Measurements from ENCODE around the gene CDC42BPB.
A peak's percentile ranks its signal among the peaks of the same experiment; 100 is the strongest.

CDC42BPB gene

GRCh38 chr14:103101257-103101962, 44.1 kb upstream of the CDC42BPB start:
- no peak for TF ChIP-seq Cebpa-rat (IDR thresholded peaks at IDR 0.05)
- Histone ChIP-seq H3K4me2 (0 out of 22 replicates have a peak overlapping the region, but pooled peaks of 1 of the 11 experiments have one; percentile 39), H3K9me3 (replicated peaks in 1 of 11) (no peaks in the 10 kb centered on the region), H3K9ac (no peak overlapping the region), H3K4me1 (peaks cover 22 to 62% (median 45%) of the 10 kb centered on the region in 10 experiments; a peak in 18 of 20 replicates), H3K27me3 (peaks cover 40 to 51% (median 44%) of the 10 kb centered on the region in 11 experiments), H4K20me1 (peaks cover 0 to 47% (median 0%) of the 10 kb centered on the region in 11 experiments; a peak in 10 of 22 replicates), H3K27ac (no peak overlapping the region), H3K36me3 (no peaks in the 10 kb centered on the region), H3K4me3 (no peak overlapping the region)

- no peak overlapping the region for H3K27ac ChIP-seq
- peaks cover 20 to 53% (median 36%) of the 10 kb centered on the region in 10 experiments; a peak in 18 of 20 replicates for H3K4me1 ChIP-seq
- 0 out of 22 replicates have a peak, but pooled peaks of 2 of the 11 experiments have one; percentile 8 to 24 for TF ChIP-seq Cebpa-rat (IDR thresholded peaks at IDR 0.05)
- no peak overlapping the region for H3K4me3 ChIP-seq
- H3K9me3 ChIP-seq (replicated peaks in 1 of 11) = no peaks in the 10 kb centered on the region
- H3K36me3 ChIP-seq = no peaks in the 10 kb centered on the region
- H3K4me2 ChIP-seq = peak overlapping the region in 9 of 11 experiments; percentile 21 to 58 (median 39); a peak in 15 of 22 replicates
- peaks cover 40 to 51% (median 44%) of the 10 kb centered on the region in 11 experiments for H3K27me3 ChIP-seq
- H3K9ac ChIP-seq = peak overlapping the region in 1 of 11 experiments; percentile 13; a peak in 1 of 22 replicates
- H4K20me1 ChIP-seq = peaks cover 0 to 40% (median 0%) of the 10 kb centered on the region in 11 experiments; a peak in 10 of 22 replicates
Observed at GRCh38 chr14:103100281-103101121, 43.2 kb upstream of the CDC42BPB start.

GRCh38 chr14:103099733-103100280, 42.5 kb upstream of the CDC42BPB start:
- Histone ChIP-seq H3K4me2 (peak overlapping the region in 9 of 11 experiments; percentile 36 to 58 (median 44); a peak in 13 of 22 replicates), H3K4me3 (no peak overlapping the region), H3K36me3 (no peaks in the 10 kb centered on the region), H3K27me3 (peaks cover 38 to 47% (median 41%) of the 10 kb centered on the region in 11 experiments), H3K4me1 (peaks cover 14 to 48% (median 32%) of the 10 kb centered on the region in 10 experiments; a peak in 19 of 20 replicates), H3K27ac (no peak overlapping the region), H3K9ac (peak overlapping the region in 1 of 11 experiments; percentile 13; a peak in 1 of 22 replicates), H4K20me1 (peaks cover 0 to 38% (median 0%) of the 10 kb centered on the region in 11 experiments; a peak in 10 of 22 replicates), H3K9me3 (replicated peaks in 1 of 11) (no peaks in the 10 kb centered on the region)
- no peak for TF ChIP-seq Cebpa-rat (IDR thresholded peaks at IDR 0.05)

GRCh38 chr14:103099081-103099732, 41.9 kb upstream of the CDC42BPB start:
- H3K4me2 ChIP-seq = peak overlapping the region in 10 of 11 experiments; percentile 14 to 56 (median 44); a peak in 16 of 22 replicates
- TF ChIP-seq Cebpa-rat (IDR thresholded peaks at IDR 0.05) = no peak

GRCh38 chr14:103097994-103098957, 40.9 kb upstream of the CDC42BPB start:
- H3K4me3 ChIP-seq = no peak overlapping the region
- no peaks in the 10 kb centered on the region for H3K36me3 ChIP-seq
- no peak overlapping the region for H3K4me2 ChIP-seq
- peaks cover 22 to 32% (median 25%) of the 10 kb centered on the region in 11 experiments for H3K27me3 ChIP-seq
- H3K9ac ChIP-seq = peak overlapping the region in 1 of 11 experiments; percentile 24; a peak in 1 of 22 replicates
- H3K4me1 ChIP-seq = peaks cover 12 to 46% (median 30%) of the 10 kb centered on the region in 10 experiments
- peaks cover 0 to 29% (median 0%) of the 10 kb centered on the region in 11 experiments; a peak in 4 of 22 replicates for H4K20me1 ChIP-seq
- no peak for TF ChIP-seq Cebpa-rat (IDR thresholded peaks at IDR 0.05)
- no peak overlapping the region for H3K27ac ChIP-seq
- H3K9me3 ChIP-seq (replicated peaks in 1 of 11) = no peaks in the 10 kb centered on the region

More at GRCh38 chr14:103099081-103099732, 41.9 kb upstream of the CDC42BPB start:
- Histone ChIP-seq H3K36me3 (no peaks in the 10 kb centered on the region), H3K4me3 (no peak overlapping the region), H4K20me1 (peaks cover 0 to 32% (median 0%) of the 10 kb centered on the region in 11 experiments; a peak in 9 of 22 replicates), H3K27ac (no peak overlapping the region), H3K4me1 (peaks cover 14 to 48% (median 31%) of the 10 kb centered on the region in 10 experiments), H3K9ac (no peak overlapping the region), H3K9me3 (replicated peaks in 1 of 11) (no peaks in the 10 kb centered on the region), H3K27me3 (peaks cover 32 to 41% (median 35%) of the 10 kb centered on the region in 11 experiments)

GRCh38 chr14:103097244-103097993, 40.1 kb upstream of the CDC42BPB start:
- Histone ChIP-seq H3K4me2 (no peak overlapping the region), H3K9me3 (replicated peaks in 1 of 11) (no peaks in the 10 kb centered on the region)

GRCh38 chr14:103096387-103096786, 39.0 kb upstream of the CDC42BPB start:
- H3K4me1 ChIP-seq = peaks cover 12 to 46% (median 32%) of the 10 kb centered on the region in 10 experiments
- H3K9ac ChIP-seq = no peak overlapping the region
- no peak for TF ChIP-seq Cebpa-rat (IDR thresholded peaks at IDR 0.05)
- peaks cover 4 to 13% (median 7%) of the 10 kb centered on the region in 11 experiments for H3K27me3 ChIP-seq
- no peak overlapping the region for H3K27ac ChIP-seq
- H3K4me3 ChIP-seq = no peak overlapping the region
- H3K4me2 ChIP-seq = no peak overlapping the region
- H3K9me3 ChIP-seq (replicated peaks in 1 of 11) = no peaks in the 10 kb centered on the region
- H3K36me3 ChIP-seq = no peaks in the 10 kb centered on the region
- peaks cover 0 to 10% (median 0%) of the 10 kb centered on the region in 11 experiments; a peak in 2 of 22 replicates for H4K20me1 ChIP-seq

More at GRCh38 chr14:103097244-103097993, 40.1 kb upstream of the CDC42BPB start:
- no peak overlapping the region for H3K27ac ChIP-seq
- H4K20me1 ChIP-seq = peaks cover 0 to 21% (median 0%) of the 10 kb centered on the region in 11 experiments; a peak in 3 of 22 replicates
- no peak overlapping the region for H3K9ac ChIP-seq
- peaks cover 12 to 39% (median 28%) of the 10 kb centered on the region in 10 experiments for H3K4me1 ChIP-seq
- no peak for TF ChIP-seq Cebpa-rat (IDR thresholded peaks at IDR 0.05)
- H3K36me3 ChIP-seq = no peaks in the 10 kb centered on the region
- H3K4me3 ChIP-seq = no peak overlapping the region
- peaks cover 14 to 24% (median 17%) of the 10 kb centered on the region in 11 experiments for H3K27me3 ChIP-seq
